Sigmoid colon (tissue), 4 donors: ENCODE results near the gene GMEB1.

Source experiments
- EP300 ChIP-seq, 4 donors: sonication (generic); formaldehyde crosslinking; IDR thresholded peaks; one replicate each; pipeline ENCODE4 v1.6.1; 2017; ENCODE audit warnings: antibody characterized with exemption in 4 of 4
- POLR2AphosphoS5 ChIP-seq, 4 donors: sonication (generic); formaldehyde crosslinking; IDR thresholded peaks; one replicate each; pipeline ENCODE4 v1.6.1; 2017; ENCODE audit warnings: antibody characterized with exemption in 4 of 4
- TF ChIP-seq, protein P1 (sequence below), 4 experiments: fragments of 450-650 bp in 3 of 4; fragments of 200-600 bp in 1 of 4; IDR thresholded peaks; one replicate each; pipeline ENCODE4 v1.5.1; 2016 to 2019; ENCODE audit warnings: antibody characterized with exemption in 4 of 4, mild to moderate bottlenecking in 3 of 4, moderate library complexity in 2 of 4

DNA sequence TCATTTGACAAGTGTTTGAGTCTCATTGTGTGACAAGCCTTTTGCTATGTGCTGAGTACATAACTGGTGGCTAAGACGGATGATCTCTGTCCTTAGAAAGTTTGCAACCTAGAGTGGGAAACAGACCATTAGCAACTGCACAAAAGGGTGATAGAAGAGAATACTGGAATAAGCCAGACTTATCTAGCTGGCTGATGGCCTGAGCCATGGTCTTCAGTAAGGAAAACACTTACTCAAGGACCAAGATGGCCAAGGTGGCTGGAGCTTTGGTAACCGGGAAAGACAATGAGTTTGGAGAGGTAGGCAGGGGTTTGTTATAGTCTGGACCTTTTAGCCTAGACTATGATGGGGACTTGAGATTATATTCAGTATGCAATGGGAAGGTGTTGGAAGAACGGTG lies 24.1 kb upstream of the GMEB1 start:
- TF ChIP-seq EP300 (IDR thresholded peaks at IDR 0.05), result no peak
- TF ChIP-seq, protein P1, sequence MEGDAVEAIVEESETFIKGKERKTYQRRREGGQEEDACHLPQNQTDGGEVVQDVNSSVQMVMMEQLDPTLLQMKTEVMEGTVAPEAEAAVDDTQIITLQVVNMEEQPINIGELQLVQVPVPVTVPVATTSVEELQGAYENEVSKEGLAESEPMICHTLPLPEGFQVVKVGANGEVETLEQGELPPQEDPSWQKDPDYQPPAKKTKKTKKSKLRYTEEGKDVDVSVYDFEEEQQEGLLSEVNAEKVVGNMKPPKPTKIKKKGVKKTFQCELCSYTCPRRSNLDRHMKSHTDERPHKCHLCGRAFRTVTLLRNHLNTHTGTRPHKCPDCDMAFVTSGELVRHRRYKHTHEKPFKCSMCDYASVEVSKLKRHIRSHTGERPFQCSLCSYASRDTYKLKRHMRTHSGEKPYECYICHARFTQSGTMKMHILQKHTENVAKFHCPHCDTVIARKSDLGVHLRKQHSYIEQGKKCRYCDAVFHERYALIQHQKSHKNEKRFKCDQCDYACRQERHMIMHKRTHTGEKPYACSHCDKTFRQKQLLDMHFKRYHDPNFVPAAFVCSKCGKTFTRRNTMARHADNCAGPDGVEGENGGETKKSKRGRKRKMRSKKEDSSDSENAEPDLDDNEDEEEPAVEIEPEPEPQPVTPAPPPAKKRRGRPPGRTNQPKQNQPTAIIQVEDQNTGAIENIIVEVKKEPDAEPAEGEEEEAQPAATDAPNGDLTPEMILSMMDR (IDR thresholded peaks at IDR 0.05), result no peak
- no peak for TF ChIP-seq POLR2AphosphoS5 (IDR thresholded peaks at IDR 0.05)
